ENCODE data around the gene PNCK. TPM values are rescaled to one million over a fixed set of nuclear protein-coding genes. Genes with fewer than 3 reads are reported as not detected.

The PNCK gene
- polyA plus RNA-seq, 3 donors: not detected

DNA sequence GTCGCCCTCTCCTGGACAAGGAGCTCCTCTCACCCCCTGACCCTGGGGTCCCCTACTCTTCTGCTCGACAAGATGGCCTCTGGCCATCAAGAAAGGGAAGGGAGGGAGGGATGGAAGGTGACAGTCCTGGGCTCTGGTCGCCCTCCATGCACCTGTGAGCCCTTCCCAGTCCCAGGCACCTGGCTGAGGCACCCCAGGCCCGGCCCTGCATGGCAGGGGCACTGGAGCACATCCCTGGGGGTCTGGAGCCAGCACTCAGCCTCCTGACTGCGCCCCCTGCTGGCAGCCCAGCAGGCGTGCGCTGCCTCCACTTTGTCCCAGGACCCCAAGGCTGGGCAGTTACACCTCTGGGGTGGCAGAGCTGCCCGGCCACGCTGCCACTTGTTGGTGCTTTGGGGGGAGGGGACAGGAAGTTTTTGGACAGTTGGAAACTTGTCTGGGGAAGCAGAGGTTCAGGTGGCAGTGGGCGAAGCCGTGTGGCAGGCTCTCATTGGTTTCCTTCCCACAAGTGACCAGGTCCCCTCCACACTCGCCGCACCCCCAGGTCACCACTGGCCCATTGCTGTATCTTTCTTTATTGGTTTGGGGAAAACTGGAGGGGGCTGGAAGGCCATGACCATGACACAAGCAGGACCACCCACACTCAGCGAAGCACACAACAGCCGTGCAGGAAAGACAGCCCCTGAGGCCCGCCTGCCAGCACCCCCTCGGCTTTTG, 4.3 kb downstream of the PNCK start:
- intact Hi-C loops (cut with micrococcal nuclease): loop anchor here (5.0 to 10.0 kb wide), 4 partner anchors 117 to 725 kb away; no protein-coding TSS in a partner anchor
- H3K27ac Mint-ChIP-seq: no peak overlapping the region
- TF ChIP-seq, protein P1, sequence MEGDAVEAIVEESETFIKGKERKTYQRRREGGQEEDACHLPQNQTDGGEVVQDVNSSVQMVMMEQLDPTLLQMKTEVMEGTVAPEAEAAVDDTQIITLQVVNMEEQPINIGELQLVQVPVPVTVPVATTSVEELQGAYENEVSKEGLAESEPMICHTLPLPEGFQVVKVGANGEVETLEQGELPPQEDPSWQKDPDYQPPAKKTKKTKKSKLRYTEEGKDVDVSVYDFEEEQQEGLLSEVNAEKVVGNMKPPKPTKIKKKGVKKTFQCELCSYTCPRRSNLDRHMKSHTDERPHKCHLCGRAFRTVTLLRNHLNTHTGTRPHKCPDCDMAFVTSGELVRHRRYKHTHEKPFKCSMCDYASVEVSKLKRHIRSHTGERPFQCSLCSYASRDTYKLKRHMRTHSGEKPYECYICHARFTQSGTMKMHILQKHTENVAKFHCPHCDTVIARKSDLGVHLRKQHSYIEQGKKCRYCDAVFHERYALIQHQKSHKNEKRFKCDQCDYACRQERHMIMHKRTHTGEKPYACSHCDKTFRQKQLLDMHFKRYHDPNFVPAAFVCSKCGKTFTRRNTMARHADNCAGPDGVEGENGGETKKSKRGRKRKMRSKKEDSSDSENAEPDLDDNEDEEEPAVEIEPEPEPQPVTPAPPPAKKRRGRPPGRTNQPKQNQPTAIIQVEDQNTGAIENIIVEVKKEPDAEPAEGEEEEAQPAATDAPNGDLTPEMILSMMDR (IDR thresholded peaks at IDR 0.05): peak; percentile 87
- Histone ChIP-seq H3K27ac (ENCODE audit: low read depth in 1 of 2, low read length in 2 of 2) (no peak overlapping the region), H3K9me3 (replicated peaks in 1 of 2; ENCODE audit: control insufficient read depth in 1 of 2, insufficient read depth in 1 of 2, low read length in 2 of 2) (no peaks in the 10 kb centered on the region), H3K9ac (ENCODE audit: insufficient read depth, low read length, poor library complexity, severe bottlenecking) (no peak overlapping the region), H3K79me2 (ENCODE audit: insufficient read depth, low read length) (no peaks in the 10 kb centered on the region), H3K4me2 (replicated peaks; ENCODE audit: extremely low read depth, low read length, poor library complexity, severe bottlenecking) (no peak overlapping the region), H3K36me3 (replicated peaks in 1 of 2; ENCODE audit: control insufficient read depth in 1 of 2, insufficient read depth in 2 of 2, low read length in 2 of 2) (no peaks in the 10 kb centered on the region), H3K4me3 (replicated peaks in 1 of 3; ENCODE audit: low read depth in 2 of 3, low read length in 3 of 3) (no peak overlapping the region), H4K20me1 (ENCODE audit: insufficient read depth, low read length) (no peaks in the 10 kb centered on the region), H3K4me1 (ENCODE audit: control insufficient read depth in 1 of 2, insufficient read depth in 2 of 2, low read length in 2 of 2) (no peaks in the 10 kb centered on the region), H3K27me3 (ENCODE audit: control insufficient read depth in 2 of 2, insufficient read depth in 2 of 2, low read length in 2 of 2) (peaks cover 0 to 21% of the 10 kb centered on the region in 2 donors), H2AFZ (ENCODE audit: insufficient read depth, low read depth, low read length, poor library complexity, severe bottlenecking) (no peak overlapping the region)
- H3K27me3 Mint-ChIP-seq (ENCODE audit: low read depth in 3 of 3): peaks cover 18 to 48% (median 40%) of the 10 kb centered on the region in 3 donors
- no peaks in the 10 kb centered on the region for H3K36me3 Mint-ChIP-seq
- peaks cover 0 to 21% (median 6%) of the 10 kb centered on the region in 7 donors for H3K9me3 Mint-ChIP-seq
- H3K4me1 Mint-ChIP-seq: peaks cover 5% of the 10 kb centered on the region
- no peak overlapping the region for H3K4me3 Mint-ChIP-seq
- DNase-seq: peak; percentile 18 to 34 (median 28)
- WGBS (ENCODE audit: insufficient coverage): 31% methylated on average over 3 of the region's 17 CpGs

DNA sequence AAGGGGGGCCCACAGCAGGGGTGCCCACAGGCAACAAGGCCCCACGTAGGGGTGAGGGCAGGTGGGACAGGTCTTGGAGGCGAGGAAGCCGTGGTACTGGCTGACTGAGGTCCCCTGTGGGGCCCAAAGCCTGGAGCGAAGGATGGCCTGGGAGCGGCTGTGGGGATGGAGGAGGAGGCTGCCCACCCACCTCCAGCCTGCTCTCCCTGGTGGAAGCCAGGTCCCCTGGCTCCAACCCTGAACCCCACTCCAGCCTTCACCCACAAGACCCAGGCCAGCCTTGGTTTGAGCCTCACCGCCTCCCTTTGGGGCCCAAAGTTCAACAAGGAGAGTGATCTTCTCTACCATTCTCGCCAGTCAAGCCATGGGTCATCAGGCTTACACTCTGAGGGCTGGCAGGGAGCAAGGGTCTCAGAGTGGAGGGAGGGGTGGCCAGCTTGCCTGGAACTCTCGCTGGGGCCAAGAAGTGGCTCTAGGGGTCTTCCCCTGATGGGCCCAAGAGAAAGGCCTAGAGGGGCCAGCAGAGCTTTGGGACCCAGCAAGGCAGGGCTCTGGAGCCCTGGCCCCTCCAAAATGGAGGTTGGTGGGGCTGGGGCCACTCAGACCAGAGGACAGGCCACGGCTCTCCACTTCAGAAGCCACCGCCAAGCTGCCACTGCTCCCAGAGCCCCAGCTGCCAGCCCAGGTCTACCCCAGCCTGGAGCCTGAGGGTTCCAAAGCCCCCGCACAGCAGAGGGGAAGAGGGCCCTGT, 5.0 kb downstream of the PNCK start:
- no peaks in the 10 kb centered on the region for H3K36me3 ChIP-seq (replicated peaks in 1 of 2; ENCODE audit: control insufficient read depth in 1 of 2, insufficient read depth in 2 of 2, low read length in 2 of 2)
- TF ChIP-seq, protein P1 (IDR thresholded peaks at IDR 0.05): no peak
- no peak overlapping the region for H3K27ac ChIP-seq (ENCODE audit: low read depth in 1 of 2, low read length in 2 of 2)
- H3K4me1 ChIP-seq (ENCODE audit: control insufficient read depth in 1 of 2, insufficient read depth in 2 of 2, low read length in 2 of 2): no peaks in the 10 kb centered on the region
- intact Hi-C loops (cut with micrococcal nuclease): loop anchor here (5.0 to 10.0 kb wide), 4 partner anchors 116 to 724 kb away; no protein-coding TSS in a partner anchor
- H2AFZ ChIP-seq (ENCODE audit: insufficient read depth, low read depth, low read length, poor library complexity, severe bottlenecking): no peak overlapping the region
- H3K36me3 Mint-ChIP-seq: no peaks in the 10 kb centered on the region
- H3K27me3 ChIP-seq (ENCODE audit: control insufficient read depth in 2 of 2, insufficient read depth in 2 of 2, low read length in 2 of 2): peaks cover 0 to 16% of the 10 kb centered on the region in 2 donors
- H3K27ac Mint-ChIP-seq: no peak overlapping the region
- no peak overlapping the region for H3K4me2 ChIP-seq (replicated peaks; ENCODE audit: extremely low read depth, low read length, poor library complexity, severe bottlenecking)
- no peak for DNase-seq
- 100% methylated on average over 2 of the region's 11 CpGs for WGBS (ENCODE audit: insufficient coverage)
- peaks cover 0 to 21% (median 6%) of the 10 kb centered on the region in 7 donors for H3K9me3 Mint-ChIP-seq
- H3K9ac ChIP-seq (ENCODE audit: insufficient read depth, low read length, poor library complexity, severe bottlenecking): no peak overlapping the region
- H3K9me3 ChIP-seq (replicated peaks in 1 of 2; ENCODE audit: control insufficient read depth in 1 of 2, insufficient read depth in 1 of 2, low read length in 2 of 2): no peaks in the 10 kb centered on the region
- peaks cover 13 to 43% (median 39%) of the 10 kb centered on the region in 3 donors for H3K27me3 Mint-ChIP-seq (ENCODE audit: low read depth in 3 of 3)
- H3K4me1 Mint-ChIP-seq: peaks cover 5% of the 10 kb centered on the region
- no peaks in the 10 kb centered on the region for H4K20me1 ChIP-seq (ENCODE audit: insufficient read depth, low read length)
- no peaks in the 10 kb centered on the region for H3K79me2 ChIP-seq (ENCODE audit: insufficient read depth, low read length)
- no peak overlapping the region for H3K4me3 ChIP-seq (replicated peaks in 1 of 3; ENCODE audit: low read depth in 2 of 3, low read length in 3 of 3)
- H3K4me3 Mint-ChIP-seq: no peak overlapping the region
